NCI-H2029 treated with DMSO at 0.1 percent for 48 hours (cell line): ENCODE data around the gene ZNF365.
"Not testable (repeated sequence)": the region's sequence is repeated elsewhere in the genome, so short reads cannot be mapped to it uniquely, and the experiment has no call there.

Source experiments
- DNase-seq: peaks from one replicate; lab custom pipeline; 2025; lab: John Stamatoyannopoulos, UW

ZNF365 gene

DNA sequence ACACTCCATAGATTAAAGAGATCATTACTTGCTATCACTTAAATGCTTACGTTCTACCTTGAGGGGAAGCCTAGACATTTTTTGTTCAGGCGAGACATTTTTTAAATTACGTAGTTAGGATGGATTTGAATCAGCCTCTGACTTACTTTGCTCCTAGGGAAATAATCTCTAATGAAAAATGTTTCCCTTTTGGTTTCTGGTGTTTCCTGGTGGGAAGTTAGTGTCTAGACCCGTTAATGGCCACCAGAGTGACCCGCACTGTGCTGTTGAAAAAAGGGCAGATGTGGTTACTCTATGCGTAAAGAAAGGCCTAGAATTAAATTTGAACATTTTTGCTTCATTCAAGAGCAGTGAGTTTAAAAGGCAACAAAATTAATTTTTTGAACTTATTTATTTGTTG lies 3.8 kb downstream of the ZNF365 start:
- no peak for DNase-seq

DNA sequence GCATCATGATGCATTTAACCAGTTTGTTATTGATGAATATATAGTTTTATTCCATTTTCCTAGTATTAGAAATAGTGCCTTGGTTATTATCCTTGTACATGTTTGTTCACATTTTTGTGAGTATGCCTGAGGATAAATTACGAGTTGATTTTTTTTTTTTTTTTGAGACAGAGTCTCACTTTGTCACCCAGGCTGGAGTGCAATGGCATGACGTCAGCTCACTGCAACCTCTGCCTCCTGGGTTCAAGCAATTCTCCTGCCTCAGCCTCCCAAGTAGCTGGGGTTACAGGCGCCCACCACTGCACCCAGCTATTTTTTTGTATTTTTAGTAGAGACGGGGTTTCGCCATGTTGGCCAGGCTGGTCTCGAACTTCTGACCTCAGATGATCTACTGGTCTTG lies 4.7 kb downstream of the ZNF365 start:
- DNase-seq: not testable (repeated sequence)

DNA sequence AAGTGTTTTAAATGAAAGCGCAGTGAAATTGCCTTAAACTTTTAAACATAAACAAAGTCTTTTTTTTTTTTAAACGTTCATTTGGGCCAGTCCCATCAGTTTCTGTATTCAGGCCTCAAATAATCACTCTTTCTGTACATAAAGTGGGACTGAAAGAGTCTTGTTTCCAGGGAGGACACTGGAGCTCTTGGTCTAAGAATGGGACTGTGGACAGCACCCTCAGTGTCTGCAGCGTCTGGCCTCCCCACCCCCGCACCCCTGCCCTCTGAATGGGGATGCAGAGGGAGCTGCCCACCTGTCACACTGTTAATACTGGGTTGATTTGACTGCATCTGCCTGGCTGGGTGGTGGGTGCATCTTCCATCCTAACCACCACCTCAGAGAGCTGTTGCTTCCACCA lies 5.2 kb downstream of the ZNF365 start:
- DNase-seq: no peak

DNA sequence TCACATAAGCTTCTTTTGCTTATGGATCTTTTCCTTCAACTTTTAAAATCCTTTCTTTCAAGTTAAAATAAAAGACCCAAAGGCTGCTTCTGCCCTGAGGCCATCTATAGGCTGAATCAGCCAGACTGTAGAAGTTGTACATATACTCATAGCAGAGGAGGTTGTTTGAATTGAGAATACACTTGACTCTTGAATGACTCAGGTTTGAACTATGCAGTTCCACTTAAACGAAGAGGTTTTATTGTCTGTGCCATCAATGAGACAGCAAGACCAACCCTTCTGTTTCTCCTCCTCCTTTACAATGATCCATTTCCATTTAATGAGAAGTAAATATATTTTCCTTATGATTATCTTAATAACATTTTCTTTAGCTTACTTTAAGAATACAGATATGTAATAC lies 5.8 kb downstream of the ZNF365 start:
- no peak for DNase-seq

DNA sequence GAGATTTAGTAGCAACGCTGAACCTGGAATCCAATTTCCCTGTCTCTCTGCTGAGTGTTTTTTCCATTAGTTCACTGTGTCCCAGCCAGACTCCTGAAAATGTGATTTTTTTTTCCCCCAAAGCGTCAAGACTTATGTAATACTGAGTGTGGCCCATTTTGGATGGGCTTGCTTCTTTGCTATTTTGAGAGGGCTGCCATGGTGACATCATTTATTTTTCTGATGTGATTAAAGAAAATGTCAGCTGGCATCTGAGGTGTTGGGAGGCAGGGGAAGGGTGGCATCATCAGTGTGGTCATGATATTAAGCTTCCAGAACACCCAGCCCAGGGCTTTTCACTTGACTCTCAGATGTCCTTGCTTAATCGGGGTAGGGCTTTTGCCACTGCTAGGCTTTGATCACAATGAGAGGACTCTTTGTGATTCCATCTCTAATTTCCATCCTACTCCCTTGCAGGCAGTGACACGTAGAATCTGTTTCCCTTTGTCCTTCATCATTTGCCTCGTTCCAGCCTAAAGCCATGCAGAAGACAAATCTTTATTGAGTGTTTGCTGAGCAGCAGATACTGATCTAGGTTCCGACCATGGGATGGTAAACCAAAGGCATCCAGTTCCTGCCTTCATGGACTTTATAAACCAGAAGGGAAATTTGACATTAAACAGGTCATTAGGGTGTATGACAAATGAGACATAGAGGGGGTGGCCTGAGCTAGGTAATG lies 7.4 kb downstream of the ZNF365 start:
- no peak for DNase-seq

DNA sequence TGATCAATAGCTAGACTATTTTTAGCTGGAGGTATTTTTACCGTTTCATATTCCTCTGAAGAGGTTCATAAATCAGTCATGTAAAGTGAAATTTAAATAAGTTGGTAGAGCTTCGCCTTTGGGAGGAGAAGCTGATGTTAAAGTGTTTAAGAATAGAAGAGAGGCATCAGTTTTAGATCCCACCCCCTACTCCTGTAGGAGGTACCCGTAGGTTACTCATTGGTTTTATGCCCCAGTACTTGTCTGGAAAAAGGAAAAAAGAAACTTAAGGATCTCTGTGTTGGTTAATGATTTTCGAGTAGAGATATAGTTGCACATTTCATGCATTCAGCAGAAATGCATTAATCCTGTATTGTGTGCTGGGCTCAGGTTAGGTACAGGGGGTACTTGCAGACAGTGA lies 8.7 kb downstream of the ZNF365 start:
- DNase-seq: no peak

DNA sequence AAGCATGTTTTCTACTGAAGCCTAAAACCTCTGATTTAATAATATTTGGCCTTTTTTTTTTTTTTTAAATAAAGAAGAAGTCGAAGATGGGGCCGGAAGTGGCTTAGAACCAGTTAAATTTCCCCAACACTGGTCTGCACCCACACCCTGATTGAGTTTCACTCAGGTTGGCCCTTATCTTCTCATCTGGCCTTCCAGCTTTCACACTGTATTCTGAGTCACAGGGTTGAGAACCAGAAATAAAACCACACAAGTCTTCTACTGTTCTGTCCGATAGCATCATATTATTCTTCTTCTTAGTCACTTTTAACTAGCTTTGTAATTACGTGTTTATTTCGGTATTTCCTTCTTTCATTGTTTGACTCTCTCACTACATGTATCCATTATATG lies 9.9 kb downstream of the ZNF365 start:
- DNase-seq: no peak

DNA sequence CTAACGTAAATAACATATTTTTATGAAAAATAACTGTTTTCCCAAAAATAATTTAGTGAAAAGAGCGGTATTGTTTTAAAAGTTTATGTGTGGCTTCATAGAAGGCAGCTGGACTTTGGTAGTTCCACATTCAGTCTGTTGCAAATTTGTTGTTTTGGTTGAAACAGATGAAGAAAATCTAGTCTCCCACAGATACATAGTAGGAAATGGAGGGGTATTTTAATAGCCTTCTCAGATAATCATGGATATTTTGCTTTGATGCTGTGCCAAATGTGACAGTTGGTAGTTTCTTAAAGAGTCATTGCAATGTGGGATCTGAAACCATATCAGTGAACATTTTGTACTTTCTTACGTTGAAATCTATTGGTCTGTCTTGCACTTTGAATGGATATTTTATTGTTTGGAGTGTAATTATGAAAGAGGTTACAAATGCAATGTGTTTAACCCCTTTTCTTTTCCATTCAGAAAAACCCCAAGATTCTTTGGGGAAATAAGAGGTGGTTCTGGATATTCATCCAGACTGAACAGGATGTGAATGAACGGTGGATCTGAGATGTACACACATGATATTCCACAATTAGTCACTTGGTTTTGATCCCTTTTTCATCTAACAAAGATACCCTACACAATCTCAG lies 10.4 kb downstream of the ZNF365 start:
- no peak for DNase-seq

DNA sequence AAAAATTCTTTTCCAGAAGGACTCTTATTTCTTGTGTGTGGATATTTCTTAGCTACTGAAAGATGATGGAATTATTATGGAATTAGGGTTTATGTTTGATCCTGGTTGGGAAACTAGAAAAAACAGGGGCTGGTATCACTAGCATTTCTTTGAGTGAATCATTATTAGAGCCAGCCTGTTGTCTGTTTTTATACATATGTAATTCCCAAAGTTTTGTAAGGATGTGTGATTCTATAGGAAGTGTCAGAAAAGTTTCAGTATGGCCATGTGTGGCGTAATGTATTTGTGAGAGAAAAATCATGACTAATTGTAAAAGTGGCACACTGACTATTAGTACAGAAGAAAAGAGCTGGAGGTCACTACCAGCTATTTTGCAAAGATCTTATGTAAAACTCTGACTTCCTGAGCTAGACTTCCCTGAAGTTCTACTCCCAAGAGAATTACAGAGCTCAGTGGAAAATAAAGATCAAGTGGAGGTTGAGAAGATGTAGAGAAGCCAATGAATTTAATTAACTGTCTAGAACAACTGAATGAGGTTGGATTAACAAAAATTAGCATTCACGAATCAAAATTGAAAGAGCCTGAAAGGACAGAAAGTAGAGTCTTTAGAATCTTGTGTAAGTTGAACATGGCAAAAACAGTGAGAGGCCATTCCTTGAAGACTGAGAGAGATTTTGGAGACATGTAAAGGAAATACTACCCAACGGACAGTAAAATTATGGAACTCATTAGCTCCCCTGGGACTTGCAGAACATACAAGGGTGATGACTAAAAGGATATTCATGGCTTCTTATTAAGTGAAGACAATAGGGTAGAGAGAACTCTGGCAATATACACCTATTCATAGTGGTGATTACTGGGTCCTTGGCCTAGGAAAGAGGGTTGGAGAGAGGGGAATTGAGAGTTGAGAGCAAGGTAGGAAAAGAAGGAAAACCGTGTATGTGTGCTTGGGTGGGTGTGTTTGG lies 12.5 kb downstream of the ZNF365 start:
- no peak for DNase-seq

DNA sequence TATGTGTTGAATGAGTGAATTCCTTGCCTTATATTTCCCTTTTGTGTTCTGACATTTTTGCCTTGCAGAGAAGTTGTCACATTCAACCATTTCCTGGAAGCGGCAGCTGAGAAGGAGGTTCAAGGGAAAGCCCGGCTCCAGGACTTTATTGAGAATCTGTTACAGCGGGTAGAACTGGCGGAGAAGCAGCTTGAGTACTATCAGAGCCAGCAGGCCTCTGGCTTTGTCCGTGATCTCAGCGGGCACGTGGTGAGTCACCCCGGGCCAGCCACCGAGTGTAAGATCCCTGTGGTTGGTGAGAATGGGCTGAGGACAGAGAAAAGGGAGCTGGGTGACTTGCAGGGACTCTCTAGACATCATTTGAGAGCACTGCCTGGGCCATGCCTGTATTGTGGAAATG lies 14.2 kb downstream of the ZNF365 start:
- no peak for DNase-seq

DNA sequence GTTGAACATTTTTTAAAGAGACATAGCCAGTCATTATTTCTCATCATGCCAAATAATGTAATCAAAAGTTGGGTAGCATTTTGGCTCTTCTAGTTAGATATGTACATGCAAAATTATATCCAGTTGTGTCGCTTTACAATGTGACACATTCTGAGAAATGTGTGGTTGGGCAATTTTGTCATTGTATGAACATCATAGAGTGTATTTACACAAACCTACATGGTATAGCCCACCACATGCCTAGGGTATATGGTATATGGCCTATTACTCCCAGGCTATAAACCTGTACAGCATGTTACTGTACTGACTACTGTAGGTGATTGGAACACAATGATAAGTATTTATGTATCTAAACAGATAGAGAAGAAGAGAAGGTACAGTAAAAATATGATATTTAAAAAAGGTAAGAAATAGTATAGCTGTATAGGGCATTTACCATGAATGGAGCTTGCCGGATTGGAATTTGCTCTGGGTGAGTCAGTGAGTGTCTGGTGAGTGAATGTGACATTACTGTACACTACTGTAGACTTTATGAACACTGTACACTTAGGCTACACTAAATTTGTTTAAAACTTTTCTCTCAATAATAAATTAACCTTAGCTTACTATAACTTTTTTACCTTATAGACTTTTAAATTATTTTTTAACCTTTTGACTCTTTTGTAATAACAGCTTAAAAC lies 16.5 kb downstream of the ZNF365 start:
- DNase-seq: no peak

DNA sequence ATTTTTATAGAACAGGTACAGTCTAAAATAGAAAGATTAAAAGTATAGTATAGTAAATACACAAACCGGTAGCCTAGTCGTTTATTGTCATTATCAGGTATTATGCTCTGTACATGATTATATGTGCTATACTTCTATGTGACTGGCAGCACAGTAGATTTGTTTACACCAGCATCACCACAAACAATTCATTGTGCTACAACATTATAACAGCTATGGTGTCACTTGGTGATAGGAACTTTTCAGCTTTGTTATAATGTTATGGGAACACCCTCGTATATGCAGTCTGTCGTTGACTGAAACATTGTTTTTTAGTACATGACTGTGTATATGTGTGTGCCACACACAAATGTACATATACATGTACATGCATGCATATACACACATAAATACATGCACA lies 19.1 kb downstream of the ZNF365 start:
- DNase-seq: no peak

DNA sequence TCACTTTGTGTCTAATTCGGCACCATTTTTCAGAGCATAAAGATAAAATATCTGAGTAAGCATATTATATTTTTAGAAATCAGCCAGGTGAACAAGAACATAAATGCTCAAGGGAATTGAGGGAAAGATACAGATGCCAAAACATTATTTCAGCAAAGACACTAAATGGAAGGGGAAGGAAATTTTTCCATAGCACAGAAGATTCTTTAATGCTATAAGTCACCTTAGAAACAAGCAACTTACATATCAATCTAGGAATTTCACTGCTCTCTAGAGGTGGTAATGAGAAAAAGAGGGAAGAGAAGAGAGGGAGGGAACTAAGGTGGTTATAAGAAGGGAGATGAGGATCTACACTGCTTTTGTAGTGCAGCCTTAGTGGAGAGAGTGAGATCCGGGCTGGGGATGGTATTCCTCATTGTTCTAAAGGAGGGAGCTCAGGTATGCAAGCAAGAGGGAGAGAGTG lies 20.4 kb downstream of the ZNF365 start:
- DNase-seq: no peak

DNA sequence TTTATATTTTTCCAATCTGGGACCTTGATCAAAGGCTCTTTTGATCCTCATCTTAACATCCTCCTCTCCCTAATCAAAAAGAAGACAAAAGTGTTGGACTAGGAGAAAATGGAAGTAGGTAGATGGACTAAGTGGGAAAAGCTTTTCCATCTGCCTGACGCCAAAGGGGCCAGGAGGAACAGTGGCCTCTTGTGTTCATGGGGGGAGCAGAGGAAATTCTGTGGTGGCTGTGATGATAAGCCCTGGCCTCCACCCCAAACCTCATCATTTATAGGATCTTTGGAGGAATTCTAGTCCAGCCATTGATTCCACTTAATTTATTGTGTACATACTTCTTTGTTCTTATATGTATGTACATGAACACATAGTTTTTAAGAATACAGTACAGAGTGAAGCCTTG lies 21.7 kb downstream of the ZNF365 start:
- no peak for DNase-seq

DNA sequence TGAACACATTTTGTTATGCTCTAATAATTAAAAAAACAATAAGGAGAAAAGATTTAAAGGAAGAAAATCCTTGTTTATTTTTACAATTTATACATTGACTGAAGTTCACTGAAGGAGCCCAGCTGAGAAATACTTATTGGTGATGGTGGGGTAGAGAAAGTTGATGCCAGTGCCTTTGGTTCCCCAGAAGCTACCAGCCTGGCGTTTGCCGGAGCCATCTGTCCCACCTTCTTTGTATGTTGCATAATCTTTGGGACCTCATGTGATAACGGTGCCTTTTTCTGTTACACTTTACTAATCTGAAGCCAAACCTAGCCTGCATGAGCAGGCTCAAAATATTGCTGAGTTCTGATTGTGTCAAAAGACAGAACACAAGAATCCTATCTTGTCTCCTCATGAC lies 22.7 kb downstream of the ZNF365 start:
- no peak for DNase-seq

DNA sequence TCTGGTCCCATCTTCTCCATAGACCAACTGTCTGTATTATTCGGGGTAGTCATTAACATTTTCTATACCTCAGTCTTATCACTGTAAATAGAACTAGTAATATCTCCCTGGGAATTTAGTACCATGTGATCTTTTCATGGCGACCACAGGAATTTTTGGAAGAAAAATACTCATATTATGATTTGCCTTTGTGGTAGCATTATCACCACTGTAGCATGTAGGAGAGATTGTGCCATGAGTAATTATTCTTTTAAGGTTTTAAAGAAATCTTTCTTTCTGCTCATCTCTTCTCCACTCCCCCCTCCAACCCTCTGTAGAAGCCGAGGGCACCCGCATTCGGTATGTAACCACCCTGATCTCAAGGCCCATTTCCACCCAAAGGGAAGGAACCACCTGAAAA lies 25.0 kb downstream of the ZNF365 start:
- DNase-seq: no peak

DNA sequence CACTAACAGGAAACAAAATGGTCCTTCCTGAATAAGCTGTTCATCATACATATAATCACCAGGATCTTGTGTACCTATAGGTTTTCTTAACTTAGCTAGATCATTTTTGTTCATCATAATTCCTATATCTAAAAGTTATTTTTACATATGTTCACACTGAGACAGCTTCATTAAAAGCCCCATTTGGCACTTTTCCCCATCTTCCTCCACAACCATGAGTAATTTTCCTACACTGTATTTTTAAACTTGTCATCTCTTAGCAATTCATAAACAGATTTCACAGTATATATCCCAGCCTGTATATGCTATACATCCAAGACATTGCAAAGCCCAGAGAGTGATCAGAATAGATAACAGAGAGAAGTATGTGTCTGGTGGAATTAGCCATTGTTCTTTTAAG lies 28.3 kb downstream of the ZNF365 start:
- no peak for DNase-seq

DNA sequence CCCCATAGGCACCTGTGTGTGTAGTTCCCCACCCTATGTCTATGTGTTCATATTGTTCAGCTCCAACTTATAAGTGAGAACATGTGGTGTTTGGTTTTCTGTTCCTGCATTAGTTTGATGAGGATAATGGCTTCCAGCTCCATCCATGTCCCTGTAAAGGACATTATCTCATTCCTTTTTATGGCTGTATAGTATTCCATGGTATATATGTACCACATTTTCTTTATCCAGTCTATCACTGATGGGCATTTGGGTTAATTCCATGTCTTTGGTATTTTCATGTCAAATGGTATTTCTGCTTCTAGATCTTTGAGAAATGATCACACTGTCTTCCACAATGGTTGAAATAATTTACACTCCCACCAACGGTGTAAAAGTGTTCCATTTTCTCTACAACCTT lies 36.4 kb downstream of the ZNF365 start:
- not testable (repeated sequence) for DNase-seq

DNA sequence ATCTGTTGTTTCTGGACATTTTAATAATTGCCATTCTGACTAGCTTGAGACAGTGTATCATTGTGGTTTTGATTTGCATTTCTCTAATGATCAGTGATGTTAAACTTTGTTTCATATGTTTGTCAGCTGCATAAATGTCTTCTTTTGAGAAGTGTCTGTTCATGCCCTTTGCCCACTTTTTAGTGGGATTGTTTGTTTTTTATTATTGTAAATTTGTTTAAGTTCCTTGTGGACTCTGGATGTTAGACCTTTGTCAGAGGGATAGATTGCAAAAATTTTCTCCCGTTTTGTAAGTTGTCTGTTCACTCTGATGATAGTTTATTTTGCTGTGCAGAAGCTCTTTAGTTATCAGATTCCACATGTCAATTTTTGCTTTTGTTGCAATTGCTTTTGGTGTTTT lies 36.8 kb downstream of the ZNF365 start:
- not testable (repeated sequence) for DNase-seq

DNA sequence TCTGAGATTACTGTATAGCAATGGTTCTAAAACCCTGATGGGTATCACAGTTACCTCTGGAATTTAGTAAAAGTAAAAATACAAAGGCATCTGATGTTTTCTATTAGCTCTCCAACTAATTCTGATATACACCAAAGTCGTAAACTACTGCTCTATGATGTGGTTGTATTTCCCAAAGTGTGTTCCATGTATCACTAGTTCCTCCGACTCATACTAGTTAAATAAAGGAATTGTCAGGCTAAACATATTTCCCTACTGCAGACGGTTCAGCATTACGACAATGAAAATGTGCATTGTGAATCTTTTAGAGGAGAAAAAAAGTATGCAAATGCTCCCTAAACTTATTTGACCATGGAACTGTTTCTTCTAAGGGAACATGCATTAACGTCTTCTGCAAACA lies 38.9 kb downstream of the ZNF365 start:
- DNase-seq: no peak

DNA sequence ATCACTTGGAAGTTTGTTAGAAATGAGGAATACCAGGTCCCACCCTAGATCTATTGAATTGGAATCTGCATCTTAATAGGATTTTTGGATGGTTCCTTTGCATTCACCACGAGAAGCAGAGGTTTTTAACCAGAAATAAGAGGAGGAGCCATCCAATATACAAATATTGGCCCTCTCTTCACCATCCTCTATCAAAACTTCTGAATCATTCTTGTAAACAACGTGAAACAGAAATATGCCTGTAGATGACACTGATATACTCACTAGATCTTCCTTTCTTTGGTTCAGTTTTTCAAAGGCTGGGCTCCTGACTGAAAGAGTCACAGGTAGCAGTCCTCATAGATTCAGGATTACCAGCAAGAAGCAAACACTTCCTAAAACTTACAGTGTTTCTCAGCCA lies 39.5 kb downstream of the ZNF365 start:
- no peak for DNase-seq

DNA sequence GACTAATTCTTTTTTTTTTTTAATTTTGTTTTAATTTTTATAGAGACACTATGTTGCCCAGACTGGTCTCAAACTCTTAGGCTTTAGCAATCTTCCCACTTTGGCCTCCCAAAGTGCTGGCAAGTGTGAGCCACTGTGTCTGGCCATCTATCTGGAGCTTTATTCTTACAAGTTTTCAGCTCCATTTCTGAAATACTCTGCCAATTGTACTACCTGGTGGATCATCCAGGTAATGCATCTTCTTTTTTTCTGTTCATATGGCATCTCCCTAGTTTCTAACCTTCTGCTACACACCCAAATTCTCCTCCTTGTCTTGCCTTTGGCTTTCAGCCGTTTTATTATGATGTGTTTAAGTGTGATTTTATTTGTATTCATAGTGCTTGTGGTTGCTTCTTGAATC lies 40.2 kb downstream of the ZNF365 start:
- DNase-seq: no peak
